Upper lobe of left lung (tissue), 4 donors: ENCODE measurements around the gene TMEM50A.
"Not testable (repeated sequence)": the region's sequence is repeated elsewhere in the genome, so short reads cannot be mapped to it uniquely, and the experiment has no call there.

Source experiments
- CTCF ChIP-seq, 6 experiments: fragments of 450-650 bp in 4 of 6; fragments of 200-600 bp in 2 of 6; sonication (generic) in 2 of 6; IDR thresholded peaks; one replicate each; pipeline ENCODE4 v1.5.1; 2016 to 2019; ENCODE audit warnings: antibody characterized with exemption in 6 of 6
- EP300 ChIP-seq, 4 donors: sonication (generic); formaldehyde crosslinking; IDR thresholded peaks; one replicate each; pipeline ENCODE4 v1.5.1; 2017; ENCODE audit warnings: antibody characterized with exemption in 4 of 4, control low read depth in 2 of 4
- POLR2A ChIP-seq, 4 donors: fragments of 450-650 bp; IDR thresholded peaks; one replicate each; pipeline ENCODE4 v1.5.1; 2016 to 2017; ENCODE audit warnings: antibody characterized with exemption in 4 of 4, mild to moderate bottlenecking in 2 of 4
- POLR2AphosphoS5 ChIP-seq, 2 donors: sonication (generic); formaldehyde crosslinking; IDR thresholded peaks; one replicate each; pipeline ENCODE4 v1.5.1; 2017; ENCODE audit warnings: antibody characterized with exemption in 2 of 2

GRCh38 chr1:25369691-25370271 lies 31.6 kb downstream of the TMEM50A start:
- TF ChIP-seq CTCF, POLR2A, EP300, POLR2AphosphoS5 (IDR thresholded peaks at IDR 0.05): not testable (repeated sequence)
